Activated T-helper 1 cell treated with anti-CD3 and anti-CD28 coated beads, Interleukin-12 subunit alpha, Interleukin-12 subunit beta, Interleukin-2, Interleukin-4 antibody, amounts not matched to agents 30 ng/mL and 10 ng/mL and 1 ng/mL, durations not matched to agents 14 hours and 24 hours and 36 hours (primary cell): ENCODE results near the gene MED15. TPM values are rescaled to one million over a fixed set of nuclear protein-coding genes. Genes with fewer than 3 reads are reported as not detected.
"Not testable (repeated sequence)": the region's sequence is repeated elsewhere in the genome, so short reads cannot be mapped to it uniquely, and the experiment has no call there.

Experiments used
- DNase-seq: peaks from one replicate; pipeline ENCODE4 v3.0.0; 2021; ENCODE audit warnings: low spot score
- H3K27ac Mint-ChIP-seq: one replicate; pipeline ENCODE4 v1.8.0; 2021; ENCODE audit warnings: mild to moderate bottlenecking, mixed read lengths
- H3K27me3 Mint-ChIP-seq: one replicate; pipeline ENCODE4 v1.8.0; 2022; ENCODE audit warnings: mild to moderate bottlenecking, moderate library complexity, mixed read lengths; ENCODE audit not compliant: insufficient read depth
- H3K36me3 Mint-ChIP-seq: one replicate; pipeline ENCODE4 v1.8.0; 2021; ENCODE audit warnings: low read depth, mixed read lengths
- H3K4me1 Mint-ChIP-seq: one replicate; pipeline ENCODE4 v1.8.0; 2021; ENCODE audit warnings: low read depth, mixed read lengths
- H3K4me3 Mint-ChIP-seq: one replicate; pipeline ENCODE4 v1.8.0; 2021; ENCODE audit warnings: mild to moderate bottlenecking, moderate library complexity, mixed read lengths
- H3K9me3 Mint-ChIP-seq: one replicate; pipeline ENCODE4 v1.8.0; 2021; ENCODE audit warnings: mixed read lengths
- intact Hi-C: fragments of 100-400 bp; cut with micrococcal nuclease; formaldehyde crosslinking; loops from one replicate; pipeline ENCODE4 v1.15.1; 2024
- total RNA-seq: library from RNA; stranded (reverse); gene quantifications from 2 replicates; pipeline ENCODE4 v1.2.3, GENCODE V29; 2022

Gene MED15
- total RNA-seq, 1 donor from 2014 or later, result 110 TPM

DNA sequence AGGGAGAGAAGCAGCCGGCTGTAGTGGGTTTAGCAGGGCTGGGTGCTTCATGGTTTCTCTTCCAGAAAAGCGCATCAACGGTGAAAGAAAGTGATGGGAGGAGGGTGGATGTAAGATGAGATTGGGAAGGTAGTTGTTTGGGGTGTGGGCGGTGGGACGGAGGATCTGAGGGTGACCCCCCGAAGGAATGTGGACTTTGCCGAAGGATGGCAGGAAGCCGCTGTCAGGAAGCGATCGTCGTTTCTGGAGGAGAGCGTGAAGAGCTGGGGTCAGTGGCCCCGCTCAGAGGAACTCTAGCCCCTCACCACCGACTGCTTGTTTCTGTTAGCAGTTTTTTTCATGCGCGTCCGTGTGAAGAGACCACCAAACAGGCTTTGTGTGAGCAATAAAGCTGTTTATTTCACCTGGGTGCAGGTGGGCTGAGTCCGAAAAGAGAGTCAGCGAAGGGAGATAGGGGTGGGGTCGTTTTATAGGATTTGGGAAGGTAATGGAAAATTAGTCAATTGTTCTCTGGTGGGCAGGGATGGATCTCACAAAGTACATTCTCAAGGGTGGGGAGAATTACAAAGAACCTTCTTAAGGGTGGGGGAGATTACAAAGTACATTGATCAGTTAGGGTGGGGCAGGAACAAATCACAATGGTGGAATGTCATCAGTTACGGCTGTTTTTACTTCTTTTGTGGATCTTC, 801 bp downstream of the MED15 start:
- not testable (repeated sequence) for H3K9me3 Mint-ChIP-seq

DNA sequence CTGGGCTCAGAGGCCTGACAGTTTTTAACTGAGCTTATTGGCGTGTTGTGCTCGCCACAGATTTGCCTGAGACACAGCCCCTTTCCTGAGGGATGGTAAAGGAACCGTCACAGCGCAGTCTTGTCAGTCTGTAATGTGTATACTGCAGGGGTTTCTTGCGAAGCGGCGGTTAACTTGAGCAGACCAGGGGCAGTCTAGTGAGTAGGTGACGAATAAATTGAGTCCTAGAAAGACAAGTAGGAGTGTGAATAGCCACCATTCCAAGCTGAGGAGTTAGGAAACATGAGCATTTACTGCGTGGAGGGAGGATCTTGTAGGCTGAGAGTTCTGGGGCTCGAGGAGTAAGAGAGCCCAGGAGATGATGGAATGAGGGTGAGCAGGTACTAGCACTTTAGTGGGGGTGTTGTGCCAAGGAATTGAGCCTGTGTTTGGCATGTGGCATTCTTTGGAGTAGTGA, 1.4 kb downstream of the MED15 start:
- Mint-ChIP-seq H3K4me3 (peak overlapping the region; percentile 95), H3K27me3 (no peaks in the 10 kb centered on the region), H3K36me3 (peaks cover 25% of the 10 kb centered on the region), H3K4me1 (peaks cover 50% of the 10 kb centered on the region), H3K9me3 (no peaks in the 10 kb centered on the region), H3K27ac (peak overlapping the region; percentile 96)
- no peak for DNase-seq
- intact Hi-C loops, result loop anchor here (1.0 to 10.0 kb wide), 7 partner anchors 8 to 493 kb away; partner anchors contain the start of genes CRKL, DGCR6L, PI4KA and SNAP29

More for the DNA sequence above, 801 bp downstream of the MED15 start:
- intact Hi-C loops, result loop anchor here (2.0 to 10.0 kb wide), 5 partner anchors 15 to 494 kb away; partner anchors contain the start of genes CRKL, DGCR6L, PI4KA and SNAP29
- peaks cover 25% of the 10 kb centered on the region for H3K36me3 Mint-ChIP-seq
- H3K4me3 Mint-ChIP-seq, result peak overlapping the region; percentile 95
- peaks cover 50% of the 10 kb centered on the region for H3K4me1 Mint-ChIP-seq
- not testable (repeated sequence) for H3K27me3 Mint-ChIP-seq, DNase-seq
- H3K27ac Mint-ChIP-seq, result peak overlapping the region; percentile 96

DNA sequence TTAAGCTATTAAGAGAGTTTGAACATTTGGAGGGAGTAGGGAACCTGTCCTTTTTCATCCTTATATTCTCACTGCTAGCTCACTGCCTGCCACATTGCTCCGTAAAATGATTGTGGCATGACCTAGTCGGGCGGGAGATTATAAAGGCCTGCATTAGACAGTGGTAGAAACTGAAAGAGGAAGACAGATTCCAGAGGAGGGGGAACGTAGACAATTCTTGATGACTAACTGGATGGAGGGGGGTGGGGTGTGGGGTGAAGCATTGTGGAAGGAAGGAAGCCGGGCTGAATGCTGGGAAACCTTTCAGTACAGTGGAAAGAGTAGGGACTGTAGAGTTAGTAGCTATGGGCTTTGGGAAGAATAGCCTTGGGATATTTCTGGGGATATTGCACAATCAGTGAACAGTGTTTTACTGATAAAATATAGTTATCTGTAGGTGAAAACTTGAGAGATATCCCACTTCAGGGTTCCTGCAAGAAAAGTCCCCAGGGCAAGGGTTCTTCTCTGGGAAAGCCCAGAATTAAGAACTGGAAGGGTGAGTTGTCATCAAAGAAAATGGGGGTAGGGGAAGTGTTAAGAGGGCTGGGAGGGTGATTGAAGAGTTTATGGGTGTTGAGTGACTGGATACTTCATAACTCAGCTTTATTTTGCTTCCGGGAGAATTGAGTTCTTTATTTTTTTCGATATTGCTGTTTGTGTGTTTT, 2.1 kb downstream of the MED15 start:
- Mint-ChIP-seq H3K27ac (peak overlapping the region; percentile 96), H3K36me3 (peaks cover 25% of the 10 kb centered on the region), H3K4me3 (peak overlapping the region; percentile 95), H3K4me1 (peaks cover 54% of the 10 kb centered on the region), H3K27me3 (no peaks in the 10 kb centered on the region), H3K9me3 (no peaks in the 10 kb centered on the region)
- intact Hi-C loops, result loop anchor here (1.0 to 10.0 kb wide), 7 partner anchors 8 to 493 kb away; partner anchors contain the start of genes CRKL, DGCR6L, PI4KA and SNAP29
- peak; percentile 38 for DNase-seq

DNA sequence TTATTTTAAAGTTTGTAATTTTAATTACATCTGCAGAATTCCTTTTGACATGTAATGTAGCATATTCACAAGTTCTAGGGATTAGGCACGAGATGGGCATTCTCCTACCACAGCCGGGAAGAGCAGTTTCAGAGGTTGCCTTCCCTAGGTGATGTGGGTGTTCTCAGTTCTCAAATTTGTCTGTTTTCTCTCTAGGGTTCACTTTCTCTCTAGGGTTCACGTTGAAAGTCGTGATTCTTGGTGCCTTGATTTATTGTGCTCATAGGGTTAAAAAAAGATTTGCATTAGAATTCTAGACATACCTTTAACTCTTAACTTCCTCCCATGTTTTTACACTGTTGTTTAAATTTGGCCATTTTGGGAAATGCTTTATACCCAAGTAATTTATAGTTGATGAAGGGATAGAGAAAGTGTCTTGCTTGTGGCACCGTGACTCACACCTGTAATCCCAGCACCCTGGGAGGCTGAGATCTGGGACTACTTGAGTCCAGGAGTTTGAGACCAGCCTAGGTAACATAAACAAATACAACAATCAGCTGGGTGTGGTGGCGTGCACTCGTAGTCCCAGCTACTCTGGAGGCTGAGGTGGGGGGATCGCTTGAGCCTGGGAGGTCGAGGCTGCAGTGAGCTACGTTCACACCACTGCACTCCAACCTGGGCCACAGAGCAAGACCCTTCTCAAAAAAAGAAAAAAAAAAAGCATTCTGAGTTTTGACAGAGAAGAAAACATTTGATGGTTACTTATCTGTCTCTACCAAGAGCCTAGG, 3.6 kb downstream of the MED15 start:
- H3K4me3 Mint-ChIP-seq, result peak overlapping the region; percentile 42

DNA sequence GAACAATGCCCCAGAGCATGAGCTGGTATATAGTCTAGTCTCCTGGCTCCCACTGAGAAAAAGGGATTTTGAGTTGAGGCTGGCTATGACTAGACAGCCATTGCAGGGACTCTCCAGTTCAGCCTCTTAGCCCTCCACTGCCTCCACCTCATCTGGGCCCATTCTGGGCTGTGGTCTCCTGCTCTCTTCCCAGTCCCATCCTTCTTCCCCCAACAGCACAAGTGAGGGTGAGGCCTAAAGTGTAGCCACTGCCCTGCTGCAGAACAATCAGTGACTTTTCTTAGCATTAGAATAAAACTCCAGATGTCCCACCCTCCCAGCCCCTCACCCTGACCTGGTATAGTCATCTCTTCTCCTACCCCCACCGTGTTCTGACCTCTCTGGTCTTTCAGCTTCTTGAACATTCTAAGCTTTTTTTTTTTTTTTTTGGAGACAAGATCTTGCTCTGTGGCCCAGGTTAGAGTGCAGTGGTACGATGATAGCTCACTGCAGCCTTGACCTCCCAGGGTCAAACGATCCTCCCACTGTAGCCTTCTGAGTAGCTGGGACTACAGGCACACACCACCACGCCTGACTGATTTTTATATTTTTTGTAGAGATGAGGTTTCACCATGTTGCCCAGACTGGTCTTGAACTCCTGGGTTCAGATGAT, 4.3 kb downstream of the MED15 start:
- DNase-seq, result no peak
- no peaks in the 10 kb centered on the region for H3K9me3 Mint-ChIP-seq
- intact Hi-C loops, result no loop called here
- no peaks in the 10 kb centered on the region for H3K27me3 Mint-ChIP-seq
- peaks cover 30% of the 10 kb centered on the region for H3K36me3 Mint-ChIP-seq
- peaks cover 63% of the 10 kb centered on the region for H3K4me1 Mint-ChIP-seq
- no peak overlapping the region for H3K4me3 Mint-ChIP-seq
- H3K27ac Mint-ChIP-seq, result peak overlapping the region; percentile 25

More for the DNA sequence above, 3.6 kb downstream of the MED15 start:
- H3K36me3 Mint-ChIP-seq, result peaks cover 30% of the 10 kb centered on the region
- intact Hi-C loops, result no loop called here
- no peak for DNase-seq
- H3K27ac Mint-ChIP-seq, result no peak overlapping the region
- no peaks in the 10 kb centered on the region for H3K27me3 Mint-ChIP-seq
- no peaks in the 10 kb centered on the region for H3K9me3 Mint-ChIP-seq
- H3K4me1 Mint-ChIP-seq, result peaks cover 63% of the 10 kb centered on the region

DNA sequence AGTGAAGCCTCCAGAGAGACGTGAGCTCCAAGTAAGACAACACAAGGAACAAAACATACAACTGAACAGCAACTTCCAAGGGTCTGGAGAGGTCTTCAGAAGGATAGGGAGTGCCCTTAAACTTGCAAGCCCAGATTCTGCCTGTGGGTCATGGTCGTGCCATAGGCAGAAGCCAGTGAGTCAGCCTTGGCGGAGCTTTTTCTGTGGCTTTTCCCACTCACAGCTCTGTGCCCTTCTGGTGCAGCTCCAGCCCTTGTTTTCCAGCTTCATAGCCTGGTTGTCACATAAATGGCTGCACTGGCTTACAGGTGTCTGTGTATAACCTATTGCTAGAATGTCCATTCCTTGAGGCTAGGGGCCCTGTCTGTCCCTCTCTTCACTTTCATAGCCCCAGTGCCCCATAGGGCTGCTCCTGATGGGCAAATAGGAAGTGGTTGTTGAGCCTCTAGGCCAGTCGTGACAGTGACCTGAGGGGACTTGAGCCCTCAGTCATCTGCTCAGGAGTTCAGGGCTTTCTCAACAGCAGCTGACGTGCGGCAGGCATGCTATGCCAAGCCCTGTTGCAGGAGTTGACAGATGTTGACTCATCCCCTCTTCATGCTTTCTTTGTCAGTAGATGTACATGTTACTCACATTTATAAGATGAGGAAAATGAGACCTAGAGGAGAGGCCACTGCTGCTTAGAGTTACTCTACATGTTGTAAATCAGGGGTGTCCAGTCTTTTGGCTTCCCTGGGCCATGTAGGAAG, 7.4 kb downstream of the MED15 start:
- Mint-ChIP-seq H3K9me3 (no peaks in the 10 kb centered on the region), H3K27ac (no peak overlapping the region), H3K36me3 (peaks cover 24% of the 10 kb centered on the region), H3K27me3 (no peaks in the 10 kb centered on the region), H3K4me3 (no peak overlapping the region), H3K4me1 (peaks cover 53% of the 10 kb centered on the region)
- intact Hi-C loops, result no loop called here
- no peak for DNase-seq

DNA sequence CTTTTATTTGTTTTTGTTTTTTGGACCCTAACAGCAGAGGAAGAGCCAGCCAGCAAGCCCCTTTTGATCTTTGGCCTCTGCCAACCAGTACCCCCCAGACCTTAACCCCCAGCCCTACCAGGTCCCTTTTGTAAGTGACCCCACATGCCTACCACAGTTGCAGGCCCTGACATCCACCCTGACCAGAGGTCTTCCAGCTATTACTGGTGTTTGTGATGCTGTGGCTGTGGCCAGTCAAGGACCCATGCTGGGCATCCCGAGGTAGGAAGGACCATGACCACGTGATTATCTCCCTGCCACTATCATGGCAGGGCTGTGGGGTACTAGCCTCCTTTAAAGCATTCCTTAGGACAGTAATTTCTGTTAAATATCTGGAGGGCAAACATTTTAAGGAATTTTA, 9.0 kb downstream of the MED15 start:
- peaks cover 26% of the 10 kb centered on the region for H3K36me3 Mint-ChIP-seq
- no peak for DNase-seq
- intact Hi-C loops, result no loop called here
- no peak overlapping the region for H3K27ac Mint-ChIP-seq
- H3K4me1 Mint-ChIP-seq, result peaks cover 50% of the 10 kb centered on the region
- no peaks in the 10 kb centered on the region for H3K9me3 Mint-ChIP-seq
- H3K27me3 Mint-ChIP-seq, result no peaks in the 10 kb centered on the region
- H3K4me3 Mint-ChIP-seq, result no peak overlapping the region

DNA sequence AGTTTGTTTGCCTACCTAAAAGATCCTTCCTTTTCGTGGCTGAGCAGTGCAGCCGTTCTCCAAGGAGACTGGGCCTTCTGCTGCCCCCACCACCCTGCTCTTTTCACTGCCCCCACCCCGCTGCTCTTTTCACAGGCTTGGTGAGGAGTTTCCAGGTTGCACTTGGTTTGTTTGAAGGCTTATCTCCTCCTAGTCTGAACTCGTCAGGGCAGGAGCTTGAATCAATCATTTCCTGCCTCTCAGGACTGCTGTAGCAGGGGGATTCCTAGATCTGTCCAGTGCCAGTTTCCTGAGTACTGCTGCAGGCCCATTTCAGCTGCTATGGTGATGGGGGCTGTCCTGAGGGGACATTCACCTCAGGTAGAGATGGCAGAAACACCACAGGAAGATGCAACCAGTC, 10.0 kb downstream of the MED15 start:
- no peak for DNase-seq
- H3K27me3 Mint-ChIP-seq, result no peaks in the 10 kb centered on the region
- H3K4me3 Mint-ChIP-seq, result peak overlapping the region; percentile 56
- peak overlapping the region; percentile 86 for H3K27ac Mint-ChIP-seq
- peaks cover 29% of the 10 kb centered on the region for H3K36me3 Mint-ChIP-seq
- intact Hi-C loops, result loop anchor here (1.0 kb wide), 1 partner anchor 8 kb away; no protein-coding TSS in a partner anchor
- peaks cover 47% of the 10 kb centered on the region for H3K4me1 Mint-ChIP-seq
- no peaks in the 10 kb centered on the region for H3K9me3 Mint-ChIP-seq

DNA sequence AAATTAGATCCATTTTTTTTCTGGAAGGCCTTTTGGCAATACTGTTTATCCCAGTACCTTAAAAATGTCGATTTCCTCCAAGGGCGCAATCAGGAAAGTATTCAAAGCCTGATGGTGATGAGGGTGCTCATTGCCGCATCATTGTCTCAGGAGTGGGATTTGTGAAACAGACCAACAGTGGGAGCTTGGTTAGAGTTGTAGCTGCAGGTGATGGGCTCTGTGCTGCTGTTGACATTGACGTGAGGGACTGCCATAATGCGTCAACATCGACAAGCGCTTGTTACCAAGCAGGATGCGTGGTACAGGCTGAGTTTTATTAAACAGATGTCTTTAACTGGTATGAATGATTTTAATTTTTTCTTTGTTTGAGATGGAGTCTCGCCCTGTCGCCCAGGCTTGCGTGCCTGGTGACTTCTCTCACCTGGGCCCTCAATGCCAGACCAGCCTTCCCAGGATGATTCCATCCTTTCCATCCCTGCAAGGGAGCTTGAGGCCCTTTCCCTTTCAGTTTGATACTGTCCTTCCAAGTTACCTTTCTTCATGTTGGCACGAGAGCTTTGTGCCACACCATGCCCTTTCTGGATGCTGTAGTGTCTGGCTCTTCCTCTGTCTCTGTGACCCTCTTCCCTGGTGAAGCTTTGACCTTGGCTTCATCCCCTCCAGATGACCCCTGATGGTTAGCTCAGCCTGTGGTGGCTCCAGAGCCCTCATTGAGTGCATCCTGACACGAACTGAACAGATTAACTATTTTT, 10.6 kb downstream of the MED15 start:
- no peak overlapping the region for H3K4me3 Mint-ChIP-seq
- no peaks in the 10 kb centered on the region for H3K9me3 Mint-ChIP-seq
- H3K4me1 Mint-ChIP-seq, result peaks cover 53% of the 10 kb centered on the region
- intact Hi-C loops, result loop anchor here (1.0 kb wide), 1 partner anchor 9 kb away; no protein-coding TSS in a partner anchor
- no peak for DNase-seq
- peak overlapping the region; percentile 86 for H3K27ac Mint-ChIP-seq
- H3K36me3 Mint-ChIP-seq, result peaks cover 31% of the 10 kb centered on the region
- H3K27me3 Mint-ChIP-seq, result no peaks in the 10 kb centered on the region

DNA sequence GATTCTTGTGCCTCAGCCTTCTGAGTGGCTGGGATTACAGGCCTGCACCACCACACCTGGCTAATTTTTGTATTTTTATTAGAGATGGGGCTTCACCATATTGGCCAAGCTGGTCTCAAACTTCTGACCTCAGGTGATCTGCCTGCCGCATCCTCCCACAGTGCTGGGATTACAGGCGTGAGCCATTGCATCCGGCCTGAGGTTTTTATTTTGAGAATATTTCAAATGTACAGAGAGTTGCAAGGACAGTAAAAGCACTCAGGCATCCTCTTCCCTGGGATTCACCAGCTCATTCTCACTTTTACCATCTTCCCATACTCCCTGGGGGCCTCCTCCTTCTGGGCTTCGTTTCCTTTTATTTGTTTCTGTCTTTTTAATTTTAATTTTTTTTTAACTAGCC, 12.1 kb downstream of the MED15 start:
- DNase-seq, result no peak
- Mint-ChIP-seq H3K27ac (no peak overlapping the region), H3K9me3 (no peaks in the 10 kb centered on the region), H3K27me3 (no peaks in the 10 kb centered on the region), H3K4me3 (no peak overlapping the region), H3K36me3 (peaks cover 39% of the 10 kb centered on the region), H3K4me1 (peaks cover 62% of the 10 kb centered on the region)
- intact Hi-C loops, result no loop called here

DNA sequence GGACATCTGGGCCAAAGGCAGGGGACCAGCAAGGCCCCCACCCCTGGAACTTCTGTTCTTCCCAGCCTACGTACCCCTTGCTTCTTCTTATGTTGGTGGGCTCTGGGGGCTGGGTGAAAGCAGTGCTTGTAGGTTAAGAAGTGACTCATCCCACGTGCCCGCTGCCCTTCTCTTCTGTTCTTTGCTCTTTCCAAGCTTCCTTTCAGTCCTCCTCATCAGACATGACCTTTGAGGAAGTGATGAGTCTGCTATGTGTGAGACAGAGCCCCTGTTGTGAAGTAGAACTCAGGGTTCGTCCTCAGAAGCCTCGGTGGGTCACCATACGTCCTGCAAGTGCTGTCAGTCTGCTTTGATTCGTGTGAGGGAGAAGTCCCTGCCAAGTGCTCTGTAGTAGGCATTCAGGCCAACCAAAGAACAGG, 12.7 kb downstream of the MED15 start:
- H3K4me3 Mint-ChIP-seq, result no peak overlapping the region

More for the DNA sequence above, 12.7 kb downstream of the MED15 start:
- intact Hi-C loops, result no loop called here
- H3K9me3 Mint-ChIP-seq, result no peaks in the 10 kb centered on the region
- no peaks in the 10 kb centered on the region for H3K27me3 Mint-ChIP-seq
- H3K27ac Mint-ChIP-seq, result peak overlapping the region; percentile 63
- DNase-seq, result no peak
- peaks cover 56% of the 10 kb centered on the region for H3K4me1 Mint-ChIP-seq
- H3K36me3 Mint-ChIP-seq, result peaks cover 36% of the 10 kb centered on the region
